Hippocampal formation (tissue), 2 donors: ENCODE data around the gene HDHD2.

Experiments
- DNase-seq, 2 donors: peaks; one replicate each; lab custom pipeline; 2025; lab: John Stamatoyannopoulos, UW

HDHD2 gene

DNA sequence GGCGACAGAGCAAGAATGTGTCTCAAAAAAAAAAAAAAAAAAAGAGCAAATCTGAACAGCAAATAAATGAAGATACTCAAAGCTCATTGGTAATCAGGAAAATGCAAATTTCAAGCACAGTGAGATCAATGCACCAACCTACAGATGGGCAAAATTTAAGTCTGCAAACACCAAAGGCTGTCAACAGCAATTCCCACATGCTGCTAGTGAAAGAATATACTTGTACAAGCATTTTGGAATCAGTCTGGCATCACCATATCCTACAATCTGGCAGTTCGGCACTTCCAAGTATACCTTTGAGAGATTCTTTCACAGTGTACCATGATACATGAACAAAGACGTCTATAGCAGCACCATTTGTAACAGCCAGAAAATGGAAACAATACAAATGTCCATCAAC, 4.1 kb downstream of the HDHD2 start:
- no peak for DNase-seq

DNA sequence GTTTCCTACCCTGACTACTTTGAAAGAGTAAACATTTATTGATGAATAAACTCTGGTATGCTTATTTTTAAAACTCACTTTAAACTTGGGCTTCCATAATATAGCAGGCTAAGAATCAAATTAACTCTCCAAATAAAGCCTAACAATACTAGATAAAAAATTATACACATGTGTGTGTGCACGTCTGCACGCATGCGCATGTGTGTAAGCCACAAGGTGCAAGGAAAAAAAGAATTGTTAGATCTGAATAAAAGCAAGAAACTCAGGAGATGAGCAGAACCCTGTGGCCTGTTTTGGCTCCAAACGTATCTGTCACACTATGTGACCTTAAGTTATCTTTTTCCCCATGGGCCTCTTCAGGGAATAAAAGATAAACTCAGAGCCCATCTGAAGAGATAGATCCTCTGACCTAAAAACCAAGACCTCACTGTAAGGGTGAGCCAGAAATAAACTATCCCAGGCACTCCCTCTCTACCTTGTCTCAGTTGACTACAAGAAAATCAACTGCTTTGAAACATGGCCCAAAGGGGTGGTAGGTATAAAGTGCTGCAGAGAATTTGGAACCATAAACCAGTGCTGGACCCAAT, 6.3 kb downstream of the HDHD2 start:
- no peak for DNase-seq

DNA sequence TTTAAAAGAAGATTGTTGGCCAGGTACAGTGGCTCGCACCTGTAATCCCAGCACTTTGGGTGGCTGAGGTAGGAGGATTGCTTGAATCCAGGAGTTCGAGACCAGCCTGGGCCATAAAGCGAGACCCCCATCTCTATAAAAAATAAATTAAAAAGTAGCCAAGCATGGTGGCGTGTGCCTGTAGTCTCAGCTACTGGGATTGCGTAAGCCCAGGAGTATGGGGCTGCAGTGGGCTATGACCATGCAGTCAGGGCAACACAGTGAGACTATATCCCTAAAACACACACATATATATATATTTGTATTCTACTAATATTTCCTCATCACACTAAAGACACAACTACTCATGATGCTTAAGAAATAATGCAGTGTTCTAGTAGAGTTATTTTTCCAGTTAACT, 7.1 kb downstream of the HDHD2 start:
- DNase-seq = no peak

DNA sequence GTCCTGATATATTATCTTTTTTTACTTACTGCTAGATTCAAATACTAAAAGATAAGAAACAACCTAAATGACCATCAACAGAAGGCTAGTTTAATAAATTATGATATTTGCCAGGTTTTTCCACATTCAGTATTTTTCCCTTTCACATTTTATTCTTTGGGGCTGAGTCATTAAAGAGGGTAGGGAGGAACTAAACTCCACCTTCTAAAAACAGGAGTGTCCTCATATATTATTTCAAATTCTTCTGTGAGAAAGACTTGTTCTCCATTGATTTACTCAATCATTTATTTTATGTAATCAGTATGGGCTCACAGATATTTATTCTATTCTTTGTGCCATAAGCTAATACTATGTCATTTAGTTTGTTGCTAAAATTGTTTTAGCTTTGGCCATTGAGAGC, 9.0 kb downstream of the HDHD2 start:
- no peak for DNase-seq

DNA sequence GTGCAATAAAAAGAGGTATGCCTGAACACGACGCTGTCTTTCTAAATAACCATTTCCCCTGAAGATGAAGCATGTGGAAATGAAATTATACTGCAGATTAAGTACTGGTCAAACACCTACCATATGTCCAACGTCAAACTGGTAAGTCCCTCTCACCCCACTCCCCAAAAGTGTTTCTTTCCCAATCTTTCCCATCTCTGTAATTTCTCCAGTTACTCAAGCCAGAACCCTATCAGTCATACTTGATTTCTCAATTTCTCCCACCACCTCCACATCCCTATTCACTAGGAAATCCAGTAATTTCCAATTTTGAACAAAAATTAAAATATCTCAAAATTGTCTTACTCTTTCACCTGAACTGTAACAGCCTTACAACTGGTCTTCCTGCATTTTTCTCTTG, 29.2 kb downstream of the HDHD2 start:
- no peak for DNase-seq

DNA sequence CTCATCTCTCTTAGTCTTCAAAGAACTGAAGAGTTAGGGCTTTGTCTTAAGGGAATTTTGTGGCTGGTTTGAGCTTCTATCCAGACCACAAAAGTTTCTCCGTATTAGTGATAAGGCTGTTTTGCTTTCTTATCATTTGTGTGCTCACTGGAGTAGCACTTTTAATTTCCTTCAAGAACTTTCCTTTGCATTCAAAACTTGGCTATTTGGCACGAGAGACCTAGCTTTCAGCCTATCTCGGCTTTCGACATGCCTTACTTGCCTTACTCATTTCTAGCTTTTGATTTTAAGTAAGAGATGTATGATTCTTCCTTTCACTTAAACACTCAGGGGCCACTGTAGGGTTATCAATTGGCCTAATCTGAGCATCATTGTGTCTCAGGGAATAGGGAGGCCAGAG, 29.9 kb downstream of the HDHD2 start:
- no peak for DNase-seq

DNA sequence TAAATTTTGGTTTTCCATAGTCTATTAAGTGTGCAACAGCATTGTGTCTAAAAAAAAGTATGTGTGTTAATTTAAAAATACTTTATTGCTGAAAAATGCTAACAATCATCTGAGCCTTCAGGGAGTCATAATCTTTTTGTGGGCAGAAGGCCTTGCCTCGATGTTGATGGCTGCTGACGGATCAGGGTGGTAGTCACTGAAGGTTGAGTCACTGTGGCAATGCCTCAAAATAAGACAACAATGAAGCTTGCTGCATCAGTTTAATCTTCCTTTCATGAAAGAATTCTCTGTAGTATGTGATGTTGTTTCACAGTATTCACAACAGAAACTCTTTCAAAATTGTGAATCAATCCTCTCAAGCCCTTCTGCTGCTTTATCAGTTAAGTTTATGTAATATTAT, 31.3 kb downstream of the HDHD2 start:
- DNase-seq = no peak

DNA sequence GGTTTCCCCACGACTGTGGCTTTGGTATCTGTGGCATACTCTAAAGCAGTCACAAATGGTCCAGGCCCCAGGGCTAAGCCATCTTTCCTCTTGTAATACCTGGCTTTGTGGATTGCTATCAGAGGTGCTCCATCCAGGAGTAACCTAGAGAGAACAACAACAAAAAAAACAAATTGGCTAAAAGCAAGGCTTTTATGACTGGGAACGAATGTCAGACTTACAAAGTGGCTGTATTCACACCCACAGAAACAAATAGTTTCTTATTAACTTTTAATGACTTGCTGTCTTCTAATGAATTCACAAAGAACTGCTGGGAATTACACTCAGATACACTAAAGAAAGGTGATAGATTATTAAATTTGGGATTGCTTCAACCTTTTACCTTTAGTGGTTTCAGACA, 35.1 kb downstream of the HDHD2 start:
- DNase-seq = no peak

DNA sequence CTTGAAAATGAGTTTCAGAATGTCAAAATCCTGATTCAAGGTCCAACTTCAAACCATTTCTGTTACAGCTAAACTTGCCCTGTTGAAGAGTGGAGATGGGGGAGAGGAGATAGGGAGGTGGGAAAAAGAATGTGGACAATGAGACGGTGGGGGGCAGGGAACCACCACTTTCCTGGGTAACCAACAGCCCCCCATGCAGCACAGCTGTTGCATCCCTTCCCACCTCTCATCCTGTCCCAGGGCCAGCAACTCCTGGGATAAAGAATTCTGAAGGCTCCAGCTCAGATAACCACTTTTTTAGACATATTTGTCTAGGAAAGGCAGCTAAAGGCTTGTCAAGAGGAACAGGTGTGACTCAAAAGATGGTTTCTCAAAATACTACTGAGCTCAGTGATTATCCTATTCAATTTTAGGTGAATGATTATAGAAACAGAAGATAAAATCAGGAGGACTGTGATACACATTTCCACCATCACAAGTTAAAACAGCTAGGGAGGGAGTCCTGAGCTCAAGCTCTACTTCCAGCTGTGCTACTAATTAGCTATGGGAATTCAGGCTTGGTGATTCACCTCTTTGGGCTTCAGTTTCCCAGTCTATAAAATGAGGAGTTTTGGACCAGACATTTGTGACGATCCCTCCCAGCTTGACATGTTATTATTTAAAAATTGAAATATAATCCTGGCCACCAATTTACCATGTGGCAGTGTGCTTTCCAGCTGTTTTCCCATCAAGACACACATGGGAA, 36.3 kb downstream of the HDHD2 start:
- DNase-seq = no peak

DNA sequence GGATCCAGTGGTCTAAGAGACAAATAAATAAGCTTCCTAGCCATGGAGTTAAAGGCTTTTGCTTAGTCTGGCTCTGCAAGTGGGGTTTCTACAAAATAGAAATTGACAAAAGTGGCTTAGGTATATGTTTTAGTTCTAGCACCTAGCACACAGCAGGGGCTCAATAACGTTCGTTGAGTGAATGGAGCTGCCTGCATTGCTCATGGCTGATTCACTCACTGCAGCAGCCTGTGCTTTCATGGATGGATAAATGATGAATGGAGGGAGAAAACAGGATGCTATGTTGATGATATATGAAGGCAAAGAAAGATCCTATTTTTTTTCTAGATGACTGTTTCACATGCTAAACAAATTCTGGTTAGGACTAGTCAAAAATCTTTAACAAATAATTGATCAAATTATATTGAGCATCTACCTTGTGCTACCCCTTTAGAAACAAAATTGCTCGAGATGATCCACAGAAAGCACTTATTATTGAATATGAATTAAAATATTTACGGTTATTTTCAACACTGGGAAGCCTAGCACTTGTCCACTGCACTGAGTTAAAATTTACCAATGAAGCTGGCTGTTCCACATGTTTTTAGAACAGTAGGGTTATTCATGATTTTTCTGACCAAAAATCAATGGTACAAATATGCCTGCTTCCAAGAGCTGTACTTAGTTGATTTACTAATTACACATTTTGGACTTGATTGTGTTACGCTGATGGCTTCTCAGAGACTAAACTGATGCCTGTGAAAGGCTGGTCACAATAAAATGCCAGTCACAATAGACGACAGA, 39.6 kb downstream of the HDHD2 start:
- DNase-seq = no peak

DNA sequence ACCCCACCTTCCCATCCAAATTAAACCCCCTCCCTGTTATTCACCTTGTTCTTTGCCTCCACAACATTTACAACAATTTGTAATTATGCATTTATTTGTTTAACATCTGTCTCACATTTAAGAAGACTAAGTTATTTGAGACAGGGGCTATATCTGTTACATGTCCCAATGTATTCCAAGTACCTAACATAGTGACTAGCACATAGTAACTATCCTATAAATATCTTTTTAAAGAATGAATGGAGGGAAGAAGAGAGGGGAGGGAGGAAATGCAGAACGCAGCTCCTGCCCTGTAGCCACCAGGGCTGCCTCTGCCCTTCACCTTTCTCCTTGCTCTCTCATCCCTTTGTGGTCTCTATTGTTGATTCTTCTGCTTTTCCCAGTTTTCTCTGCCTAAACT, 40.6 kb downstream of the HDHD2 start:
- no peak for DNase-seq

DNA sequence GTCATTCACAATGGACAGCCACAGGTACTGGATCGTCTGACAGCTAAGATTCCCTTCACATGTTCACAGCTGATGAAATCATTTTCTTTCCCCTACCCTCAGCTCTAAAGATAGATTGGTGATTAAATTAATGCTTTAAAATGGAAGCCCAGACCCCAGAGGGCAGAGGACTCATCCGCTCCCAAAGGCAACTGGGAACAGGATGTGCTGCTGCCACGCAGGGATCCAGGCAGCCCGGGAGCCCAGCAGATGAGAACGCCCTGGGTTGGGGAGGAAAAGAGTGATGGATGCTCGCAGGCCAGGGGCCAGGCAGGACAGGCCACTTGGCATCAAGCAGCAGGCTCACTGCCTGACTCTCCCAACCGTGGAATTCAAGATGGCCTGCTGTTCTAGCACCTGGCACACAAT, 41.3 kb downstream of the HDHD2 start:
- no peak for DNase-seq

DNA sequence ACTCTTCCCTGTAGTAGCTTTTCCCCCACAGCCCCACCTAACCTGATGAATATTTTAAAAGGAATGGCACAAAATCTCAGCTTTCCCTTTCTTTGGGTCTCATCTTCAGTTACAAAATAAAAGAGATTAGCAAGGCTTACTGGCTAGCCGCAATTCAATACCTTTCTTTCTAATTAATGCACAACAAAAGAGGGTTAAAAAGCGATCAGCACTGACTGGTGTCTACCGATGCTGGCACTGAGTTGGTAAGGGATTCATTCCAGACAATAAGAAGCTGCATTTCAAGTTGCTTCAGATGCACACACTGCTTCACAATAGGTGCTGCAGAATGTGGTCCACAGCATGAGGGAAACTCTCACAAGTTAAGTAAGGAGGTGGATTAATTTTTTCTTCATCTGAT, 41.9 kb downstream of the HDHD2 start:
- no peak for DNase-seq

DNA sequence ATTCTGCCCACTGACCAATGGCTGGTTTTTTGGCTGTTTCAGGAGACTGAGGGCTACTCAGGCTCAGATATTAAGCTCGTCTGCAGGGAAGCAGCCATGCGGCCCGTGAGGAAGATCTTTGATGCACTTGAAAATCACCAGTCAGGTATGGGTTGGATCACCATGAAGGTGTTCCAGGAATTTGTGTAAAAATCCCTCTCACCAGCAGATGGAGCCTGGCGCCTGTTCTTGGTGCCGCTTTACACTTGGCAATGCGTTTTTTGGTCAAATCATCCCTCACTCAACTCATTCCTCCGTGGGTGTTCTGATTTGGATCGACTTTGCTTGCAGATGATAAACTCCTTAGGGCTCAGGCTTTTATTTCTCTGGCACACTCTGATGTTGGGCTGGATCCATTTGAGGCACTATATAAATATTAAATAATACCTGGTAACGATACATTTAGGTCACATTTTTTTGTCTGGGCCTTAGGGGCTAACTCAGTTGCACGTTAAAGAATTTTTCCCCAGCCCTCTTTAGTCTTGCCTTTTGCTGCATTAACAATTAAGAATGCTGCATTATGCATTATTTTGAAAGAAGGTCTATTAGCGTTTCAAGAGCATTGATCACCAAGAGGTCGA, 50.0 kb downstream of the HDHD2 start:
- DNase-seq = peak; percentile 52 to 53

DNA sequence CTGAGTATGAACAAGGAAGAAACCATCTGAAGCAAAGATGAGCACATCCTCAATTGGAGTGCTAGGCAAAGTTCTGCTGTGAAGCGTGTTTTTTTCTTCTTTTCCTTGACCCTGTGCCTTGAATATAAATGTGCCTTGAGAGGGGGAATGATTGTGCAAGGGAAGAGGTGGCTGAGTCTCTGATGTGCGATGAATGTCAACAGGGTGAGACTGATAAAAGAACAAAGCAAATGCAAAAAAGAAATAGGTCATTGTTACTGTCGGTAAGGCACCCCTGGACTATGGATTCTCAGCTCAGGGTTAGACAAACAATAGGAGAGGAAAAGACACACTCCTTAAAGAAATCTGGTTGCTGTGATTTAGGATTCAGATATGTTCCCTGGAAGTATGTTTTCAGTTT, 54.5 kb downstream of the HDHD2 start:
- no peak for DNase-seq

DNA sequence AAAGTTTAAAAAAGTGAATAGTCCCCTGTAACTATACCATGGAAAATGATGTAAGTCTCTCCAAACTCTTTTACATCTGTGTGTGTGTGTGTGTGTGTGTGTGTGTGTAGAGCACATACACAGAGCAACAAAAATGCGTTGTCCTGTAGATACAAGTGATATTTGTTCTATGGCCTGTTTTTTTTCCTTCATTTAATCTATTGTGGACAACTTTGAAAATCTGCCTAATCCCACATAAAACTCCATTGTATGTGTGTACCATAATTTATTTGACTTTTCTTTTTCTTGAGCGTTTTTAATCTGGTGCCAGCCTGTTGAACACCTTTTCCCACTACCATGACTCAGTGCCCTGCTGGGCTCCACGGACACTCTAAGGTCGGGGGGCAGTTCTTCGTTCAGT, 62.6 kb downstream of the HDHD2 start:
- DNase-seq = peak; percentile 15 to 20

DNA sequence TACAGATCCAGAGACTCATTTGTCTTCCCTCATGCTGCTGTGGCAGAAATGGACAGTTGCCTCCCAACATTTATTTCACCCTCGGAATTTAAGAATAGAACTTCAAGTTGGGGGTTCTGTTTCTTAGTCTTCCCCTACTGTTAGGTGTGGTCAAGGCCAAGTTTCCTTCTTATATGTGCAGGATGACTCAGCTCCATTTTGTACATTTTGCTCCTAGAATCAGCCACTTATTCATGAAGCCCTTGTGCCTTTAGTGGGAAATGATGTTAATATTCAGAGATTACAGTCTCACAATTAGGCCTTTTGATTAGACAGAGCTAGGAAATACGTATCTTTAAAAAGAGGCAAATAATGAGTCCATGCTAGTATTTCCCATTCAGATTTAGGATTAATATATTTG, 68.7 kb downstream of the HDHD2 start:
- no peak for DNase-seq

DNA sequence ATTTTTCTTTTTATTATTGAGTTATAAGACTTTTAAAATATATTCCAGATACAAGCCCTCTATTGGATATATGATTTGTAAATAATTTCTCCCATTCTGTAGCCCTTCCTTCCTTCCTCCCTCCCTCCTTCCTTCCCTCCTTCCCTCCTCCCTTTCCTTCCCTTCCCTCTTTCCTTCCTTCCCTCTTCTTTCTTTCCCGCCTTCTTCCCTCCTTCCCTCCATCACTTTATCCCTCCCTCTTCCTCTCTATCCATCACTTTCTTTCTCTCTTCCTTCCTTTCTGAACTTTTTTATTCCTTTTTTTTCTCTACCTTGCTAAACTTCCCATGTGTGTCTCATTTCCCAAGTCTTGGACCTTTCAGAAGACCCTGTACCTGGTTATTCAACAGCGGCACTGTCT, 69.4 kb downstream of the HDHD2 start:
- no peak for DNase-seq

DNA sequence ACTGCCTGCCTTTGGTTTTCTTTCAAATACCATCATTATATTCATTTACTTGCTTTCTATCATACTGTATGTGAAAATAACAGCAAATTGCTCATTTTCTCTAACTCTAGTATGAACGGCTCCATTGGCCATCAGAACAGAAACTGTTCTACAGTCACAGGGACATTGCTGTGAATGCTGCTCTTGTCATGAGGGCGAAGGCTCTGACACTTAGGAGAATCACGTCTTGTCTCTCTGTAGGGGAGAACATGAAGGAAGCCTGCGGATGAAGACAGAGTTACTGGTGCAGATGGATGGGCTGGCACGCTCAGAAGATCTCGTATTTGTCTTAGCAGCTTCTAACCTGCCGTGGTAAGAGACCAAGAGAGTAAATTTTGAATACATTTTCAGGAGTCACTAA, 73.2 kb downstream of the HDHD2 start:
- DNase-seq = peak; percentile 2 to 8

DNA sequence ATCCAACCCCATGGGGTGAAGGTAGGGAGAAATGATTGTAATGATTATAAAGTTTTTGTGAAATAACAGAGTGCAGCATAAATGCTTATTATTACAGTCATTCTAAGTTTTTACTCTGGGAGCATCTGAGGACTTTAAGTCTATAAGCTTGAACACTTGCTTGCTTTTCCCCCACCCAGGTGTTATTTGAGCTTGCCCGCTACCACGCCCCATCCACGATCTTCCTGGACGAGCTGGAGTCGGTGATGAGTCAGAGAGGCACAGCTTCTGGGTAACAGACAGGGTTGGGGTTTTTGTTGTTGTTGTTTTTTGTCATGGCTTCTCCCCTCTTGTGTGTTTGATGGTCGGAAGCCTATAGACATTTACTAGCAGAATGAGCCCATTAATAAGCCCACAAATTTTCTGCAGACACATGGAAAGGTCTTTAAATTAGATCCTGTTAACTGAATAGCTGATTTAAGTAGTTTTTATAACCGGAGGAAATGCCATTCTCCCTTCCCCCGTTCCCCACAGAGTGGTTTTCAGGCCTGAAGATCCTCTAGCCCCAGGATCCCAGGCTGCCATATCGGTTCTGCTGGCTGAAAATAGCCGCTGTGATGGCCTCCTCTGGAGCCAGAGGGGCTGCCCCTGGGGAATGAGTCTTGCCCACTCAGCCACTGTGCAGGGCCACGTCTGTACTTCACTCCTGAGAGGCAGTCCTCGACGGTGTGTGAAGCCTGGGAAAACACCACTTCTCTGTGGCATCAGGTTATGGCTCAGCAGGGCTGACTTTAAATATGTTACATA, 75.0 kb downstream of the HDHD2 start:
- no peak for DNase-seq

DNA sequence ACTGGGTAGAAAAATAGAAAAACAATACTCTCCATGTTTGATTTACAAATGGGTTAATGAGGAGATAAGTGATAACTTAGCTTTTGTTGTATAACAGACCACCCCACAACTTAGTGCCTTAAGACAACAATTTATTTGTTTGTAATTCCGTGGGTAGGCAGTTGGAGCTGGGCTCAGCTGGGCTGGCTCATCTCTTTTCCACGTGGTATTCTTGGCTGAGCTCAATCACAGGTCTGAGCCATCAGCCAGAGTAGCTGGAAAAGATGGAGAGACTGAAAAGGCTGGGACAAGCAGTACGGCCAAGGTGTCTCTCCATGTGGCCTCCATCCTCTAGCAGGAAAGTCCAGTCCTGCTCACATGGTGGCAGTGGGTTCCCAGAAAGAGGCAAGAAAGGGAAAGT, 82.7 kb downstream of the HDHD2 start:
- no peak for DNase-seq

DNA sequence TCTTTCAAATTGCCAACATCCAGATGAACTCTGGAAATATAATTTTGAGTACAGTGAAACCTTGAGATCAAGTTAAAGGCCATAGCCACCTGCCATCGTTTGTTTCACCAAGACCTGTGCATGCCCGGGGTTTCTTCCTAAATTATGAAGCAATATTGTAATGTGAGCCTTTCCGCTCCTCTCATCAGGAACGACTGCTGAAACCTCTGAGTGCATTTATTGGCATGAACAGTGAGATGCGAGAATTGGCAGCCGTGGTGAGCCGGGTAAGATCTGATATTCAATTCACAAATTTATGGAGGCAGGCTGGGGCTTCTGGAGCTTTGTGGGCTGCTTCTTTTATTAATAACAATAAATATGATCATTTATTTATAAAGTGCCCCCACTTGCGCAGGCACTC, 87.2 kb downstream of the HDHD2 start:
- no peak for DNase-seq
